ENCODE data around the gene NDUFA8. TPM values are rescaled to one million over a fixed set of nuclear protein-coding genes. Genes with fewer than 3 reads are reported as not detected.
A peak's percentile ranks its signal among the peaks of the same experiment; 100 is the strongest.

The NDUFA8 gene
- total RNA-seq, 1 experiment from 2014 or later: 52.5 TPM

DNA sequence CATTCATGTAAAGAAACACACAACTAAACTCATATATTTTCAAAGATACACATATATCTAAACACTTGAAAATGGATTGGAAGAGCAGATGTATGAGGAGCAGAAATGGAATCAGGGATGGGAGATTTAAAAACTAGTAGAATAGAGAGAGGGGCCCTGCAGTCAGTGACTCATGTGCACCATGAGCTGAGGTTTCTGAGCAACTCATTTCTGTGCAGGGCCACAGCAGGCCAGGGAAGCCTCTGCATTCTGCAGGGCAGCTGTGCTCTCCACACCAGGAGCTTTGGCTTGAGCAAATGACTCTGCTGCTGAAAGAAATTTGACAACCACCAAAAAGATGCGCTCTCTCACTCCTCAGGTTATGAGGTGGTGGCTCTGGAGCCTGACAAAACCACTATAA lies 42.1 kb upstream of the NDUFA8 start:
- POLR2A ChIA-PET: no interaction called here
- no peak overlapping the region for H3K4me3 Mint-ChIP-seq (ENCODE audit: unreplicated experiment)
- CTCF ChIA-PET: interaction anchor here (0.6 kb wide), 1 partner anchor 74 kb away, joined by 3 read pairs; no protein-coding TSS in a partner anchor
- no peaks in the 10 kb centered on the region for H3K4me1 Mint-ChIP-seq (ENCODE audit: insufficient read depth, unreplicated experiment)
- no peaks in the 10 kb centered on the region for H3K36me3 Mint-ChIP-seq (ENCODE audit: insufficient read depth, unreplicated experiment)
- intact Hi-C loops (cut with micrococcal nuclease): no loop called here
- TF ChIP-seq, protein P1, sequence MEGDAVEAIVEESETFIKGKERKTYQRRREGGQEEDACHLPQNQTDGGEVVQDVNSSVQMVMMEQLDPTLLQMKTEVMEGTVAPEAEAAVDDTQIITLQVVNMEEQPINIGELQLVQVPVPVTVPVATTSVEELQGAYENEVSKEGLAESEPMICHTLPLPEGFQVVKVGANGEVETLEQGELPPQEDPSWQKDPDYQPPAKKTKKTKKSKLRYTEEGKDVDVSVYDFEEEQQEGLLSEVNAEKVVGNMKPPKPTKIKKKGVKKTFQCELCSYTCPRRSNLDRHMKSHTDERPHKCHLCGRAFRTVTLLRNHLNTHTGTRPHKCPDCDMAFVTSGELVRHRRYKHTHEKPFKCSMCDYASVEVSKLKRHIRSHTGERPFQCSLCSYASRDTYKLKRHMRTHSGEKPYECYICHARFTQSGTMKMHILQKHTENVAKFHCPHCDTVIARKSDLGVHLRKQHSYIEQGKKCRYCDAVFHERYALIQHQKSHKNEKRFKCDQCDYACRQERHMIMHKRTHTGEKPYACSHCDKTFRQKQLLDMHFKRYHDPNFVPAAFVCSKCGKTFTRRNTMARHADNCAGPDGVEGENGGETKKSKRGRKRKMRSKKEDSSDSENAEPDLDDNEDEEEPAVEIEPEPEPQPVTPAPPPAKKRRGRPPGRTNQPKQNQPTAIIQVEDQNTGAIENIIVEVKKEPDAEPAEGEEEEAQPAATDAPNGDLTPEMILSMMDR (IDR thresholded peaks at IDR 0.05; ENCODE audit: unreplicated experiment): no peak
- peaks cover 9% of the 10 kb centered on the region for H3K27me3 Mint-ChIP-seq (ENCODE audit: insufficient read depth, unreplicated experiment)
- H3K27ac Mint-ChIP-seq (ENCODE audit: low read depth, unreplicated experiment): no peak overlapping the region
- H3K9me3 Mint-ChIP-seq (ENCODE audit: unreplicated experiment): no peaks in the 10 kb centered on the region
- BruUV-seq (replicated peaks): no TSS peak
- DNase-seq (ENCODE audit: unreplicated experiment): no peak

DNA sequence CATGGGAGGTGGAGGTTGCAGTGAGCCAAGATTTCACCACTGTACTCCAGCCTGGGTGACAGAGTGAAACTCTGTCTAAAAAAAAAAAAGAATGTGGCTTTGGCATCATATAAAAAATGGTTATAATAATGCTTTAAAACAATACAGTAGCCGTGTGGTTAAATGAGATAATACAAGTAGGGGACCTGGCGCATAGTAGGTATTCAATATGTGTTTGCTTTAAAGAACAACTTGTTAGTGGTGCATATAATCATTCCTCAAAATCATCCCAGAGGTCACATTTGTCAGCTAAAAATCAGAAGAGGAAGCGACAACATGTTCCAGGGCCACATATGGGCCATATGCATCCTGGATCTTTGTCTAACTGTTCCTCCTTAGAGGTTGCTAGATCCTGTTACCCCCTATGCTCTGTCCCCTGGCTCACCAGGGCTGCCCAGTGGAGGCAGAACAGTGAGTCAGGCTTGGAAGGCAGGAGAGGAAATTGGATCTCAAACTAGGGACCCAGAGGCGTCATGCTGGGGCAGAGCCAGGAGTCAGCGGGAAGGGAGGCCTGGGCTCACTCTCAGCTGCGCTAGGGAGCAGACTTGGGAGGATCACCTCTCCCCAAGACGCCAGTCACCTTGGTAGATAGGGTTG lies 41.5 kb upstream of the NDUFA8 start:
- Mint-ChIP-seq H3K27me3 (ENCODE audit: insufficient read depth, unreplicated experiment) (peaks cover 14% of the 10 kb centered on the region), H3K36me3 (ENCODE audit: insufficient read depth, unreplicated experiment) (no peaks in the 10 kb centered on the region), H3K4me3 (ENCODE audit: unreplicated experiment) (no peak overlapping the region), H3K27ac (ENCODE audit: low read depth, unreplicated experiment) (no peak overlapping the region), H3K4me1 (ENCODE audit: insufficient read depth, unreplicated experiment) (no peaks in the 10 kb centered on the region), H3K9me3 (ENCODE audit: unreplicated experiment) (no peaks in the 10 kb centered on the region)
- ChIA-PET POLR2A (no interaction called here), CTCF (interaction anchor here (0.6 kb wide), 1 partner anchor 73 kb away, joined by 3 read pairs; no protein-coding TSS in a partner anchor)
- intact Hi-C loops (cut with micrococcal nuclease): no loop called here
- DNase-seq (ENCODE audit: unreplicated experiment): peak; percentile 19
- BruUV-seq (replicated peaks): no TSS peak
- TF ChIP-seq, protein P1 (IDR thresholded peaks at IDR 0.05; ENCODE audit: unreplicated experiment): no peak

DNA sequence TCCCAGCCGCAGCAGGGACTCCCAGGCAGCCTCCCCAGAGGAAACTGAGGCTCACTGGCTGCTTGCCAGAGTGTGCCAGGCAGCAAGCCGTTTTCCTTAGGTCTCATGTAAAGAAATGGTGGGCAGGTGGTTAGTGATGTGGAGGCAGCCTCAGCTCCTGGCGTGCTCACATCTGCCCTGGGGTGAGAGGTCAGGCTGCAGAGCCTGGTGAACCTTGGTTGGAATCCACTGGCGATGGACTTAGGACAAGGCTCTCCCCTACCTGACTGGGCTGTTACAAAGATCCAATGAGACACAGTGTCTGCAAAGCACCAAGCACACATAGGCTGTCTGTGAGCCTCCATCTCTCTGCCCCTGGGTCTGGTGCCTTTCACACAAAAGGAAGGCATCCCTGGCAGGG lies 38.3 kb upstream of the NDUFA8 start:
- Mint-ChIP-seq H3K9me3 (ENCODE audit: unreplicated experiment) (no peaks in the 10 kb centered on the region), H3K36me3 (ENCODE audit: insufficient read depth, unreplicated experiment) (no peaks in the 10 kb centered on the region), H3K27ac (ENCODE audit: low read depth, unreplicated experiment) (no peak overlapping the region), H3K4me1 (ENCODE audit: insufficient read depth, unreplicated experiment) (no peaks in the 10 kb centered on the region), H3K27me3 (ENCODE audit: insufficient read depth, unreplicated experiment) (peaks cover 14% of the 10 kb centered on the region), H3K4me3 (ENCODE audit: unreplicated experiment) (no peak overlapping the region)
- no TSS peak for BruUV-seq (replicated peaks)
- ChIA-PET POLR2A (no interaction called here), CTCF (interaction anchor here (0.5 kb wide), 1 partner anchor 161 kb away, joined by 3 read pairs; no protein-coding TSS in a partner anchor)
- no peak for DNase-seq (ENCODE audit: unreplicated experiment)
- TF ChIP-seq, protein P1 (IDR thresholded peaks at IDR 0.05; ENCODE audit: unreplicated experiment): no peak
- intact Hi-C loops (cut with micrococcal nuclease): no loop called here

DNA sequence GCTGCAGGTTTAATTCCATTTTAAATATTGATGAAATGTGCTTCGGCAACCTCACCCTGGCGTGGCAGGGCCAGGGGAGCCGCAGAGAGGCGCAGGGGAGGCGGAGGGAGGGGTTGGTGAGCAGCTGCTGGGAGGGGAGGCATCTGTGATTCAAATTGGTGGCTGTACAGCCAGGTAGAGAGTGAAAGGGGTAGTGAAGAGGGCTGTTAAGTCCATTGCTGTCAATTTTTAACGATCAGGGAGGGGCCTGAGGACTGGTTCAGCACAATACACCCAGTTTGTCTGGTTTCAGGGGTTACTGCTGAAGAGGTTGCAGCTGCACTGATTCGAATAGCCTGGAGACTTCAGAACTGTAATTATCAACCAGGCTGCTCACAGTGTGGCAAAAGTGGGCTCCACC lies 37.8 kb upstream of the NDUFA8 start:
- Mint-ChIP-seq H3K4me3 (ENCODE audit: unreplicated experiment) (no peak overlapping the region), H3K27me3 (ENCODE audit: insufficient read depth, unreplicated experiment) (peaks cover 14% of the 10 kb centered on the region), H3K4me1 (ENCODE audit: insufficient read depth, unreplicated experiment) (no peaks in the 10 kb centered on the region), H3K27ac (ENCODE audit: low read depth, unreplicated experiment) (no peak overlapping the region), H3K36me3 (ENCODE audit: insufficient read depth, unreplicated experiment) (no peaks in the 10 kb centered on the region), H3K9me3 (ENCODE audit: unreplicated experiment) (no peaks in the 10 kb centered on the region)
- ChIA-PET CTCF (no interaction called here), POLR2A (no interaction called here)
- TF ChIP-seq, protein P1 (IDR thresholded peaks at IDR 0.05; ENCODE audit: unreplicated experiment): no peak
- intact Hi-C loops (cut with micrococcal nuclease): no loop called here
- BruUV-seq (replicated peaks): no TSS peak
- no peak for DNase-seq (ENCODE audit: unreplicated experiment)
